ENCODE data around the gene SIN3B. TPM values are rescaled to one million over a fixed set of nuclear protein-coding genes. Genes with fewer than 3 reads are reported as not detected.

The SIN3B gene
- total and polyA plus RNA-seq, 2 of the 13 experiments (the other 11 are each of a cell fraction or from before 2014, with no cell fraction given) = 12.9 to 25.7 TPM

DNA sequence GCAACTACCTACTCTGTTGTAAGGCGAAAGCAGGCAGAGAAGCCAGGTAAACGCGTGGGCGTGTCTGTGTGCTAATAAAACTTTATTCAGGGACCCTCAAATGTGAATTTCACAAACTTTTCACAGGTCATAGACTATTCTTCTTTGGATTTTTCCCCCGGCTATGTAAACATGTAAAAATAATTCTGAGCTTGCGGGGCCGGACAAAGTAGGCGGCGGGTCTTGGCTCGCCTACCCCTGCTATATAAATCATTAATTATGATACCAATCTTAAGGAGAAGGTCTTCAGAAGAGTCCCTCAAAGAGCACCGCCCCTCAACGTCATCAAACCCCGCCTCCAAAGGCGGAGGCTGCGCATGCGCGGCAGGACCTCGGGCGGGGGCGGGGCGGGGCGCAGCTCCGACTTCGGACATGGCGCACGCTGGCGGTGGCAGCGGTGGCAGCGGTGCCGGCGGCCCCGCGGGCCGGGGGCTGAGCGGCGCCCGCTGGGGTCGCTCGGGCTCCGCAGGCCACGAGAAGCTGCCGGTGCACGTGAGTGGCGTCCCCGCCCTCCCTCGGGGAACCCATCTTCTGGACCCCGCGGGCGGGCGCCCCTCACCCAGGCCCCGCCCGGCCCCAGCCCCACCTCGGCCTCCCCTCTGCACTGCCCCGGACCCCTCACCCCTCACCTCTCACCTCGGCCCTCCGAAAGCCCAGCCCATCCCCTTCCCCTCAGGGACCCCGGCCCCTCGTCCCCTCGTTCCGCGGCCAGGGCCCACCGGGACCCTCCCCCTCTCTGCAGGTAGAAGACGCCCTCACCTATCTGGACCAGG is at the start of gene SIN3B (continued):
- TF ChIP-seq NFYB (CRISPR knock-in tag; IDR thresholded peaks at IDR 0.05) (no peak), ZNF772 (CRISPR knock-in tag; IDR thresholded peaks at IDR 0.05) (no peak), ZSCAN25 (CRISPR knock-in tag; IDR thresholded peaks at IDR 0.05) (peak; percentile 60; the same call in 1 of the 2 replicates), MED1 (CRISPR knock-in tag; IDR thresholded peaks at IDR 0.05) (peak; percentile 7; the same call in 1 of the 2 replicates), ZNF350 (CRISPR knock-in tag; IDR thresholded peaks at IDR 0.05; ENCODE audit: borderline replicate concordance, low read depth) (no peak), TP53 (CRISPR knock-in tag; conservative IDR thresholded peaks at IDR 0.05) (no peak), NFYC (CRISPR knock-in tag; IDR thresholded peaks at IDR 0.05) (no peak), TAF1 (CRISPR knock-in tag; IDR thresholded peaks at IDR 0.05) (peak; percentile 33; the same call in 1 of the 2 replicates), MTF1 (CRISPR knock-in tag; IDR thresholded peaks at IDR 0.05) (no peak), MTA3 (CRISPR knock-in tag; IDR thresholded peaks at IDR 0.05) (no peak), HOXA3 (CRISPR knock-in tag; IDR thresholded peaks at IDR 0.05) (0 out of 2 replicates have a peak, but pooled peaks have one; percentile 20), GATAD1 (CRISPR knock-in tag; IDR thresholded peaks at IDR 0.05) (peak; percentile 49; the same call in 1 of the 2 replicates), SP4 (CRISPR knock-in tag; IDR thresholded peaks at IDR 0.05) (peak; percentile 79), ZFY (CRISPR knock-in tag; IDR thresholded peaks at IDR 0.05) (peak; percentile 88)
- TF ChIP-seq, protein P1, sequence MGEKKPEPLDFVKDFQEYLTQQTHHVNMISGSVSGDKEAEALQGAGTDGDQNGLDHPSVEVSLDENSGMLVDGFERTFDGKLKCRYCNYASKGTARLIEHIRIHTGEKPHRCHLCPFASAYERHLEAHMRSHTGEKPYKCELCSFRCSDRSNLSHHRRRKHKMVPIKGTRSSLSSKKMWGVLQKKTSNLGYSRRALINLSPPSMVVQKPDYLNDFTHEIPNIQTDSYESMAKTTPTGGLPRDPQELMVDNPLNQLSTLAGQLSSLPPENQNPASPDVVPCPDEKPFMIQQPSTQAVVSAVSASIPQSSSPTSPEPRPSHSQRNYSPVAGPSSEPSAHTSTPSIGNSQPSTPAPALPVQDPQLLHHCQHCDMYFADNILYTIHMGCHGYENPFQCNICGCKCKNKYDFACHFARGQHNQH (CRISPR knock-in tag; IDR thresholded peaks at IDR 0.05) = no peak
- TF ChIP-seq, protein P2, sequence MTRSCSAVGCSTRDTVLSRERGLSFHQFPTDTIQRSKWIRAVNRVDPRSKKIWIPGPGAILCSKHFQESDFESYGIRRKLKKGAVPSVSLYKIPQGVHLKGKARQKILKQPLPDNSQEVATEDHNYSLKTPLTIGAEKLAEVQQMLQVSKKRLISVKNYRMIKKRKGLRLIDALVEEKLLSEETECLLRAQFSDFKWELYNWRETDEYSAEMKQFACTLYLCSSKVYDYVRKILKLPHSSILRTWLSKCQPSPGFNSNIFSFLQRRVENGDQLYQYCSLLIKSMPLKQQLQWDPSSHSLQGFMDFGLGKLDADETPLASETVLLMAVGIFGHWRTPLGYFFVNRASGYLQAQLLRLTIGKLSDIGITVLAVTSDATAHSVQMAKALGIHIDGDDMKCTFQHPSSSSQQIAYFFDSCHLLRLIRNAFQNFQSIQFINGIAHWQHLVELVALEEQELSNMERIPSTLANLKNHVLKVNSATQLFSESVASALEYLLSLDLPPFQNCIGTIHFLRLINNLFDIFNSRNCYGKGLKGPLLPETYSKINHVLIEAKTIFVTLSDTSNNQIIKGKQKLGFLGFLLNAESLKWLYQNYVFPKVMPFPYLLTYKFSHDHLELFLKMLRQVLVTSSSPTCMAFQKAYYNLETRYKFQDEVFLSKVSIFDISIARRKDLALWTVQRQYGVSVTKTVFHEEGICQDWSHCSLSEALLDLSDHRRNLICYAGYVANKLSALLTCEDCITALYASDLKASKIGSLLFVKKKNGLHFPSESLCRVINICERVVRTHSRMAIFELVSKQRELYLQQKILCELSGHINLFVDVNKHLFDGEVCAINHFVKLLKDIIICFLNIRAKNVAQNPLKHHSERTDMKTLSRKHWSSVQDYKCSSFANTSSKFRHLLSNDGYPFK (CRISPR knock-in tag; IDR thresholded peaks at IDR 0.05; ENCODE audit: borderline replicate concordance) = no peak
- TF ChIP-seq, protein P3, sequence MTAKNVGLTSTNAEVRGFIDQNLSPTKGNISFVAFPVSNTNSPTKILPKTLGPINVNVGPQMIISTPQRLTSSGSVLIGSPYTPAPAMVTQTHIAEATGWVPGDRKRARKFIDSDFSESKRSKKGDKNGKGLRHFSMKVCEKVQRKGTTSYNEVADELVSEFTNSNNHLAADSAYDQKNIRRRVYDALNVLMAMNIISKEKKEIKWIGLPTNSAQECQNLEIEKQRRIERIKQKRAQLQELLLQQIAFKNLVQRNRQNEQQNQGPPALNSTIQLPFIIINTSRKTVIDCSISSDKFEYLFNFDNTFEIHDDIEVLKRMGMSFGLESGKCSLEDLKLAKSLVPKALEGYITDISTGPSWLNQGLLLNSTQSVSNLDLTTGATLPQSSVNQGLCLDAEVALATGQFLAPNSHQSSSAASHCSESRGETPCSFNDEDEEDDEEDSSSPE (CRISPR knock-in tag; IDR thresholded peaks at IDR 0.05) = no peak
- TF ChIP-seq, protein P4, sequence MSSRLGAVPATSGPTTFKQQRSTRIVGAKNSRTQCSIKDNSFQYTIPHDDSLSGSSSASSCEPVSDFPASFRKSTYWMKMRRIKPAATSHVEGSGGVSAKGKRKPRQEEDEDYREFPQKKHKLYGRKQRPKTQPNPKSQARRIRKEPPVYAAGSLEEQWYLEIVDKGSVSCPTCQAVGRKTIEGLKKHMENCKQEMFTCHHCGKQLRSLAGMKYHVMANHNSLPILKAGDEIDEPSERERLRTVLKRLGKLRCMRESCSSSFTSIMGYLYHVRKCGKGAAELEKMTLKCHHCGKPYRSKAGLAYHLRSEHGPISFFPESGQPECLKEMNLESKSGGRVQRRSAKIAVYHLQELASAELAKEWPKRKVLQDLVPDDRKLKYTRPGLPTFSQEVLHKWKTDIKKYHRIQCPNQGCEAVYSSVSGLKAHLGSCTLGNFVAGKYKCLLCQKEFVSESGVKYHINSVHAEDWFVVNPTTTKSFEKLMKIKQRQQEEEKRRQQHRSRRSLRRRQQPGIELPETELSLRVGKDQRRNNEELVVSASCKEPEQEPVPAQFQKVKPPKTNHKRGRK (CRISPR knock-in tag; IDR thresholded peaks at IDR 0.05) = no peak
- TF ChIP-seq, protein P5, sequence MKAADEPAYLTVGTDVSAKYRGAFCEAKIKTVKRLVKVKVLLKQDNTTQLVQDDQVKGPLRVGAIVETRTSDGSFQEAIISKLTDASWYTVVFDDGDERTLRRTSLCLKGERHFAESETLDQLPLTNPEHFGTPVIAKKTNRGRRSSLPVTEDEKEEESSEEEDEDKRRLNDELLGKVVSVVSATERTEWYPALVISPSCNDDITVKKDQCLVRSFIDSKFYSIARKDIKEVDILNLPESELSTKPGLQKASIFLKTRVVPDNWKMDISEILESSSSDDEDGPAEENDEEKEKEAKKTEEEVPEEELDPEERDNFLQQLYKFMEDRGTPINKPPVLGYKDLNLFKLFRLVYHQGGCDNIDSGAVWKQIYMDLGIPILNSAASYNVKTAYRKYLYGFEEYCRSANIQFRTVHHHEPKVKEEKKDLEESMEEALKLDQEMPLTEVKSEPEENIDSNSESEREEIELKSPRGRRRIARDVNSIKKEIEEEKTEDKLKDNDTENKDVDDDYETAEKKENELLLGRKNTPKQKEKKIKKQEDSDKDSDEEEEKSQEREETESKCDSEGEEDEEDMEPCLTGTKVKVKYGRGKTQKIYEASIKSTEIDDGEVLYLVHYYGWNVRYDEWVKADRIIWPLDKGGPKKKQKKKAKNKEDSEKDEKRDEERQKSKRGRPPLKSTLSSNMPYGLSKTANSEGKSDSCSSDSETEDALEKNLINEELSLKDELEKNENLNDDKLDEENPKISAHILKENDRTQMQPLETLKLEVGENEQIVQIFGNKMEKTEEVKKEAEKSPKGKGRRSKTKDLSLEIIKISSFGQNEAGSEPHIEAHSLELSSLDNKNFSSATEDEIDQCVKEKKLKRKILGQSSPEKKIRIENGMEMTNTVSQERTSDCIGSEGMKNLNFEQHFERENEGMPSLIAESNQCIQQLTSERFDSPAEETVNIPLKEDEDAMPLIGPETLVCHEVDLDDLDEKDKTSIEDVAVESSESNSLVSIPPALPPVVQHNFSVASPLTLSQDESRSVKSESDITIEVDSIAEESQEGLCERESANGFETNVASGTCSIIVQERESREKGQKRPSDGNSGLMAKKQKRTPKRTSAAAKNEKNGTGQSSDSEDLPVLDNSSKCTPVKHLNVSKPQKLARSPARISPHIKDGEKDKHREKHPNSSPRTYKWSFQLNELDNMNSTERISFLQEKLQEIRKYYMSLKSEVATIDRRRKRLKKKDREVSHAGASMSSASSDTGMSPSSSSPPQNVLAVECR (CRISPR knock-in tag; IDR thresholded peaks at IDR 0.05; ENCODE audit: borderline replicate concordance) = peak; percentile 46; the same call in 1 of the 2 replicates
